ENCODE results near the gene UQCC5.

GRCh38 chr3:52555056-52555455, 18.7 kb downstream of the UQCC5 start:
- no peak for TF ChIP-seq POLR2AphosphoS5 (IDR thresholded peaks at IDR 0.05)
- no peak for TF ChIP-seq CTCF (IDR thresholded peaks at IDR 0.05)
- TF ChIP-seq POLR2A (IDR thresholded peaks at IDR 0.05; ENCODE audit: low read depth): no peak

Measured in esophagus muscularis mucosa (tissue), 3 donors.